GM23338 (cell line): ENCODE measurements around the gene KSR2. TPM values are rescaled to one million over a fixed set of nuclear protein-coding genes. Genes with fewer than 3 reads are reported as not detected.

ENCODE experiments used
- ATAC-seq: fragments of 200-7000 bp; cut with Tn5 transposase; 3 replicates; pipeline ENCODE4 v1.9.1; 2020
- DNase-seq: peaks from one replicate; pipeline ENCODE4 v3.0.0-alpha.2; 2015; ENCODE audit warnings: low spot score
- H2AFZ ChIP-seq: fragments of 200-600 bp; sonication (generic); 2 replicates; pipeline ENCODE4 v1.8.0; 2016; ENCODE audit warnings: antibody characterized with exemption, mild to moderate bottlenecking, moderate library complexity
- H3F3A ChIP-seq: fragments of 200-600 bp; sonication (generic); replicated peaks from 2 replicates; pipeline ENCODE4 v1.8.0; 2017; ENCODE audit warnings: antibody characterized with exemption, mixed run types, low read depth
- H3K27ac ChIP-seq: fragments of 200-600 bp; sonication (generic); 2 replicates; pipeline ENCODE4 v1.6.1; 2016; ENCODE audit warnings: low read depth
- H3K27me3 ChIP-seq: fragments of 200-600 bp; sonication (generic); 2 replicates; pipeline ENCODE4 v1.8.0; 2016; ENCODE audit warnings: mild to moderate bottlenecking, mixed run types, moderate library complexity; ENCODE audit not compliant: insufficient read depth
- H3K36me3 ChIP-seq: fragments of 200-600 bp; sonication (generic); 2 replicates; pipeline ENCODE4 v1.8.0; 2016; ENCODE audit warnings: mild to moderate bottlenecking; ENCODE audit not compliant: insufficient read depth
- H3K4me1 ChIP-seq: fragments of 200-600 bp; sonication (generic); 2 replicates; pipeline ENCODE4 v1.8.0; 2016; ENCODE audit warnings: mild to moderate bottlenecking, moderate library complexity; ENCODE audit not compliant: insufficient read depth
- H3K4me2 ChIP-seq: fragments of 200-600 bp; sonication (generic); 2 replicates; pipeline ENCODE4 v1.7.1; 2017; ENCODE audit warnings: mixed run types
- H3K4me3 ChIP-seq: fragments of 200-600 bp; sonication (generic); 2 replicates; pipeline ENCODE4 v1.6.1; 2016; ENCODE audit warnings: mixed run types
- H3K79me2 ChIP-seq: fragments of 200-600 bp; sonication (generic); replicated peaks from 2 replicates; pipeline ENCODE4 v1.8.0; 2017; ENCODE audit warnings: mild to moderate bottlenecking; ENCODE audit not compliant: insufficient read depth
- H3K9me2 ChIP-seq: fragments of 200-600 bp; sonication (generic); 2 replicates; pipeline ENCODE4 v1.8.0; 2017; ENCODE audit not compliant: insufficient read depth
- H4K20me1 ChIP-seq: fragments of 200-600 bp; sonication (generic); replicated peaks from 2 replicates; pipeline ENCODE4 v1.8.0; 2017; ENCODE audit warnings: mild to moderate bottlenecking; ENCODE audit not compliant: insufficient read depth
- H3K27ac Mint-ChIP-seq: 2 replicates; pipeline ENCODE4 v1.8.0; 2020; ENCODE audit warnings: inconsistent platforms, mild to moderate bottlenecking, moderate library complexity, mixed read lengths
- H3K27me3 Mint-ChIP-seq: 3 replicates; pipeline ENCODE4 v1.8.0; 2022; ENCODE audit warnings: low read depth, mild to moderate bottlenecking, moderate library complexity, mixed read lengths, inconsistent platforms; ENCODE audit not compliant: insufficient read depth, poor library complexity
- H3K36me3 Mint-ChIP-seq: 3 replicates; pipeline ENCODE4 v1.8.0; 2021; ENCODE audit warnings: low read depth, mild to moderate bottlenecking, inconsistent platforms, moderate library complexity, mixed read lengths
- H3K4me1 Mint-ChIP-seq: 3 replicates; pipeline ENCODE4 v1.8.0; 2020; ENCODE audit warnings: mild to moderate bottlenecking, inconsistent platforms, mixed read lengths
- H3K4me3 Mint-ChIP-seq: 3 replicates; pipeline ENCODE4 v1.8.0; 2021; ENCODE audit warnings: moderate library complexity, mild to moderate bottlenecking, inconsistent platforms, mixed read lengths
- H3K9me3 Mint-ChIP-seq: 3 replicates; pipeline ENCODE4 v1.8.0; 2020; ENCODE audit warnings: moderate library complexity, mild to moderate bottlenecking, inconsistent platforms, mixed read lengths
- EZH2 ChIP-seq: fragments of 200-600 bp; sonication (generic); IDR thresholded peaks from one replicate; pipeline ENCODE4 v1.8.0; 2017; ENCODE audit warnings: antibody characterized with exemption, mild to moderate bottlenecking, low read depth; ENCODE audit not compliant: unreplicated experiment
- EZH2phosphoT487 ChIP-seq: fragments of 200-600 bp; sonication (generic); IDR thresholded peaks from one replicate; pipeline ENCODE4 v1.8.1; 2018; ENCODE audit warnings: antibody characterized with exemption; ENCODE audit not compliant: unreplicated experiment
- JUNB ChIP-seq: IDR thresholded peaks from one replicate; pipeline ENCODE4 v1.6.1; 2016; ENCODE audit warnings: antibody characterized with exemption; ENCODE audit not compliant: unreplicated experiment
- POLR2AphosphoS5 ChIP-seq: IDR thresholded peaks from 2 replicates; pipeline ENCODE4 v1.6.1; 2016; ENCODE audit warnings: antibody characterized with exemption, low read depth
- ZNF331 ChIP-seq: fragments of 250-450 bp; sonication (Bioruptor Pico); IDR thresholded peaks from 2 replicates; pipeline ENCODE4 v1.5.0; 2020; ENCODE audit warnings: low read depth, mild to moderate bottlenecking, moderate library complexity
- polyA plus RNA-seq: library from polyadenylated mRNA; unstranded; fragments of >200 nt; fragmentation: Nextera tagmentation; extraction: Ambion mirVana; gene quantifications from 2 replicates; pipeline ENCODE4 v1.2.1, GENCODE V29; 2016
- total RNA-seq: library from RNA; depleted of rRNA; stranded (reverse); fragments of >200 nt; shearing (Covaris generic); gene quantifications from 2 replicates; pipeline ENCODE4 v1.2.3, GENCODE V29; 2014
- TF ChIP-seq, protein P1 (sequence below): IDR thresholded peaks from one replicate; pipeline ENCODE4 v1.6.1; 2018; ENCODE audit warnings: antibody characterized with exemption; ENCODE audit not compliant: unreplicated experiment
- TF ChIP-seq, protein P2 (sequence below): IDR thresholded peaks from 2 replicates; pipeline ENCODE4 v1.6.1; 2016; ENCODE audit warnings: antibody characterized with exemption
- TF ChIP-seq, protein P3 (sequence below), 2 experiments: fragments of 200-600 bp in 1 of 2; sonication (generic) in 1 of 2; conservative IDR thresholded peaks; 2 replicates each; pipeline versions ENCODE4 v1.5.1 to v1.6.1; 2016 to 2017; ENCODE audit warnings: antibody characterized with exemption in 2 of 2, low read depth in 2 of 2, mild to moderate bottlenecking in 2 of 2, moderate library complexity in 1 of 2
- TF ChIP-seq, protein P4 (sequence below): fragments of 250-450 bp; sonication (Bioruptor Pico); IDR thresholded peaks from 2 replicates; pipeline ENCODE4 v1.5.0; 2020; ENCODE audit warnings: mild to moderate bottlenecking, moderate library complexity

Gene KSR2
- total and polyA plus RNA-seq, 2 experiments from 2014 or later: 1.1 to 2.7 TPM

DNA sequence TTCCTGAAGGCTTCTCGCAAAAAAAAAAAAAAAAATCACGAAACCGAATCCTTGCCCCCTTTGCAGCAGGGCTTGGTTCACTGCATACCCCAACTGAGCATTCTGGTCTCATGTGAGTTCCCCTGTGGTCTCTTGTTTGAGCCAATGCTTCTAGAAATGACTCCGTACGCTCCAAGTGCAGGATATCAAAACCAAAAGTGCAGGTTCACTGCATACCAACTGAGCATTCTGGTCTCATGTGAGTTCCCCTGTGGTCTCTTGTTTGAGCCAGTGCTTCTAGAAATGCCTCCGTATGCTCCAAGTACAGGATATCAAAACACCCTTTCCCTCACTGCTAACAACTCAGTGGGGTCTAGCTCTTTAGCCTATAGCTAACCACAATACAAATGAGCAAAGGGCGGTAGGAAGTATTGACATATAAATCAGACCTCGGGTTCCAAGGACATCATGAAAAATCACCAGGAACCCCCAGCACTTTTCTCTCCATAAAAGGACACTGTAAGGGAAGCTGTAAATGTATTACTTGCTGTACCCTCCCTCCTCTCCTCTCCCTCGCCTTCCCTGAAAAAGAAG, 401.1 kb downstream of the KSR2 start:
- H3K27ac ChIP-seq: no peak overlapping the region
- no peak overlapping the region for H3K4me3 ChIP-seq
- H3K9me3 Mint-ChIP-seq: no peaks in the 10 kb centered on the region
- H3K79me2 ChIP-seq: no peaks in the 10 kb centered on the region
- H3K27me3 Mint-ChIP-seq: peaks cover 4% of the 10 kb centered on the region
- no peak overlapping the region for H3K27ac Mint-ChIP-seq
- no peaks in the 10 kb centered on the region for H3F3A ChIP-seq
- H3K27me3 ChIP-seq: no peaks in the 10 kb centered on the region
- TF ChIP-seq EZH2 (no peak), ZNF331 (no peak), POLR2AphosphoS5 (no peak), JUNB (no peak), EZH2phosphoT487 (no peak)
- TF ChIP-seq, protein P1, sequence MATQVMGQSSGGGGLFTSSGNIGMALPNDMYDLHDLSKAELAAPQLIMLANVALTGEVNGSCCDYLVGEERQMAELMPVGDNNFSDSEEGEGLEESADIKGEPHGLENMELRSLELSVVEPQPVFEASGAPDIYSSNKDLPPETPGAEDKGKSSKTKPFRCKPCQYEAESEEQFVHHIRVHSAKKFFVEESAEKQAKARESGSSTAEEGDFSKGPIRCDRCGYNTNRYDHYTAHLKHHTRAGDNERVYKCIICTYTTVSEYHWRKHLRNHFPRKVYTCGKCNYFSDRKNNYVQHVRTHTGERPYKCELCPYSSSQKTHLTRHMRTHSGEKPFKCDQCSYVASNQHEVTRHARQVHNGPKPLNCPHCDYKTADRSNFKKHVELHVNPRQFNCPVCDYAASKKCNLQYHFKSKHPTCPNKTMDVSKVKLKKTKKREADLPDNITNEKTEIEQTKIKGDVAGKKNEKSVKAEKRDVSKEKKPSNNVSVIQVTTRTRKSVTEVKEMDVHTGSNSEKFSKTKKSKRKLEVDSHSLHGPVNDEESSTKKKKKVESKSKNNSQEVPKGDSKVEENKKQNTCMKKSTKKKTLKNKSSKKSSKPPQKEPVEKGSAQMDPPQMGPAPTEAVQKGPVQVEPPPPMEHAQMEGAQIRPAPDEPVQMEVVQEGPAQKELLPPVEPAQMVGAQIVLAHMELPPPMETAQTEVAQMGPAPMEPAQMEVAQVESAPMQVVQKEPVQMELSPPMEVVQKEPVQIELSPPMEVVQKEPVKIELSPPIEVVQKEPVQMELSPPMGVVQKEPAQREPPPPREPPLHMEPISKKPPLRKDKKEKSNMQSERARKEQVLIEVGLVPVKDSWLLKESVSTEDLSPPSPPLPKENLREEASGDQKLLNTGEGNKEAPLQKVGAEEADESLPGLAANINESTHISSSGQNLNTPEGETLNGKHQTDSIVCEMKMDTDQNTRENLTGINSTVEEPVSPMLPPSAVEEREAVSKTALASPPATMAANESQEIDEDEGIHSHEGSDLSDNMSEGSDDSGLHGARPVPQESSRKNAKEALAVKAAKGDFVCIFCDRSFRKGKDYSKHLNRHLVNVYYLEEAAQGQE: no peak
- TF ChIP-seq, protein P2, sequence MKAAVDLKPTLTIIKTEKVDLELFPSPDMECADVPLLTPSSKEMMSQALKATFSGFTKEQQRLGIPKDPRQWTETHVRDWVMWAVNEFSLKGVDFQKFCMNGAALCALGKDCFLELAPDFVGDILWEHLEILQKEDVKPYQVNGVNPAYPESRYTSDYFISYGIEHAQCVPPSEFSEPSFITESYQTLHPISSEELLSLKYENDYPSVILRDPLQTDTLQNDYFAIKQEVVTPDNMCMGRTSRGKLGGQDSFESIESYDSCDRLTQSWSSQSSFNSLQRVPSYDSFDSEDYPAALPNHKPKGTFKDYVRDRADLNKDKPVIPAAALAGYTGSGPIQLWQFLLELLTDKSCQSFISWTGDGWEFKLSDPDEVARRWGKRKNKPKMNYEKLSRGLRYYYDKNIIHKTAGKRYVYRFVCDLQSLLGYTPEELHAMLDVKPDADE: no peak
- TF ChIP-seq, protein P3, sequence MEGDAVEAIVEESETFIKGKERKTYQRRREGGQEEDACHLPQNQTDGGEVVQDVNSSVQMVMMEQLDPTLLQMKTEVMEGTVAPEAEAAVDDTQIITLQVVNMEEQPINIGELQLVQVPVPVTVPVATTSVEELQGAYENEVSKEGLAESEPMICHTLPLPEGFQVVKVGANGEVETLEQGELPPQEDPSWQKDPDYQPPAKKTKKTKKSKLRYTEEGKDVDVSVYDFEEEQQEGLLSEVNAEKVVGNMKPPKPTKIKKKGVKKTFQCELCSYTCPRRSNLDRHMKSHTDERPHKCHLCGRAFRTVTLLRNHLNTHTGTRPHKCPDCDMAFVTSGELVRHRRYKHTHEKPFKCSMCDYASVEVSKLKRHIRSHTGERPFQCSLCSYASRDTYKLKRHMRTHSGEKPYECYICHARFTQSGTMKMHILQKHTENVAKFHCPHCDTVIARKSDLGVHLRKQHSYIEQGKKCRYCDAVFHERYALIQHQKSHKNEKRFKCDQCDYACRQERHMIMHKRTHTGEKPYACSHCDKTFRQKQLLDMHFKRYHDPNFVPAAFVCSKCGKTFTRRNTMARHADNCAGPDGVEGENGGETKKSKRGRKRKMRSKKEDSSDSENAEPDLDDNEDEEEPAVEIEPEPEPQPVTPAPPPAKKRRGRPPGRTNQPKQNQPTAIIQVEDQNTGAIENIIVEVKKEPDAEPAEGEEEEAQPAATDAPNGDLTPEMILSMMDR (conservative IDR thresholded peaks at IDR 0.05; ENCODE audit: low read depth in 2 of 2): no peak
- TF ChIP-seq, protein P4, sequence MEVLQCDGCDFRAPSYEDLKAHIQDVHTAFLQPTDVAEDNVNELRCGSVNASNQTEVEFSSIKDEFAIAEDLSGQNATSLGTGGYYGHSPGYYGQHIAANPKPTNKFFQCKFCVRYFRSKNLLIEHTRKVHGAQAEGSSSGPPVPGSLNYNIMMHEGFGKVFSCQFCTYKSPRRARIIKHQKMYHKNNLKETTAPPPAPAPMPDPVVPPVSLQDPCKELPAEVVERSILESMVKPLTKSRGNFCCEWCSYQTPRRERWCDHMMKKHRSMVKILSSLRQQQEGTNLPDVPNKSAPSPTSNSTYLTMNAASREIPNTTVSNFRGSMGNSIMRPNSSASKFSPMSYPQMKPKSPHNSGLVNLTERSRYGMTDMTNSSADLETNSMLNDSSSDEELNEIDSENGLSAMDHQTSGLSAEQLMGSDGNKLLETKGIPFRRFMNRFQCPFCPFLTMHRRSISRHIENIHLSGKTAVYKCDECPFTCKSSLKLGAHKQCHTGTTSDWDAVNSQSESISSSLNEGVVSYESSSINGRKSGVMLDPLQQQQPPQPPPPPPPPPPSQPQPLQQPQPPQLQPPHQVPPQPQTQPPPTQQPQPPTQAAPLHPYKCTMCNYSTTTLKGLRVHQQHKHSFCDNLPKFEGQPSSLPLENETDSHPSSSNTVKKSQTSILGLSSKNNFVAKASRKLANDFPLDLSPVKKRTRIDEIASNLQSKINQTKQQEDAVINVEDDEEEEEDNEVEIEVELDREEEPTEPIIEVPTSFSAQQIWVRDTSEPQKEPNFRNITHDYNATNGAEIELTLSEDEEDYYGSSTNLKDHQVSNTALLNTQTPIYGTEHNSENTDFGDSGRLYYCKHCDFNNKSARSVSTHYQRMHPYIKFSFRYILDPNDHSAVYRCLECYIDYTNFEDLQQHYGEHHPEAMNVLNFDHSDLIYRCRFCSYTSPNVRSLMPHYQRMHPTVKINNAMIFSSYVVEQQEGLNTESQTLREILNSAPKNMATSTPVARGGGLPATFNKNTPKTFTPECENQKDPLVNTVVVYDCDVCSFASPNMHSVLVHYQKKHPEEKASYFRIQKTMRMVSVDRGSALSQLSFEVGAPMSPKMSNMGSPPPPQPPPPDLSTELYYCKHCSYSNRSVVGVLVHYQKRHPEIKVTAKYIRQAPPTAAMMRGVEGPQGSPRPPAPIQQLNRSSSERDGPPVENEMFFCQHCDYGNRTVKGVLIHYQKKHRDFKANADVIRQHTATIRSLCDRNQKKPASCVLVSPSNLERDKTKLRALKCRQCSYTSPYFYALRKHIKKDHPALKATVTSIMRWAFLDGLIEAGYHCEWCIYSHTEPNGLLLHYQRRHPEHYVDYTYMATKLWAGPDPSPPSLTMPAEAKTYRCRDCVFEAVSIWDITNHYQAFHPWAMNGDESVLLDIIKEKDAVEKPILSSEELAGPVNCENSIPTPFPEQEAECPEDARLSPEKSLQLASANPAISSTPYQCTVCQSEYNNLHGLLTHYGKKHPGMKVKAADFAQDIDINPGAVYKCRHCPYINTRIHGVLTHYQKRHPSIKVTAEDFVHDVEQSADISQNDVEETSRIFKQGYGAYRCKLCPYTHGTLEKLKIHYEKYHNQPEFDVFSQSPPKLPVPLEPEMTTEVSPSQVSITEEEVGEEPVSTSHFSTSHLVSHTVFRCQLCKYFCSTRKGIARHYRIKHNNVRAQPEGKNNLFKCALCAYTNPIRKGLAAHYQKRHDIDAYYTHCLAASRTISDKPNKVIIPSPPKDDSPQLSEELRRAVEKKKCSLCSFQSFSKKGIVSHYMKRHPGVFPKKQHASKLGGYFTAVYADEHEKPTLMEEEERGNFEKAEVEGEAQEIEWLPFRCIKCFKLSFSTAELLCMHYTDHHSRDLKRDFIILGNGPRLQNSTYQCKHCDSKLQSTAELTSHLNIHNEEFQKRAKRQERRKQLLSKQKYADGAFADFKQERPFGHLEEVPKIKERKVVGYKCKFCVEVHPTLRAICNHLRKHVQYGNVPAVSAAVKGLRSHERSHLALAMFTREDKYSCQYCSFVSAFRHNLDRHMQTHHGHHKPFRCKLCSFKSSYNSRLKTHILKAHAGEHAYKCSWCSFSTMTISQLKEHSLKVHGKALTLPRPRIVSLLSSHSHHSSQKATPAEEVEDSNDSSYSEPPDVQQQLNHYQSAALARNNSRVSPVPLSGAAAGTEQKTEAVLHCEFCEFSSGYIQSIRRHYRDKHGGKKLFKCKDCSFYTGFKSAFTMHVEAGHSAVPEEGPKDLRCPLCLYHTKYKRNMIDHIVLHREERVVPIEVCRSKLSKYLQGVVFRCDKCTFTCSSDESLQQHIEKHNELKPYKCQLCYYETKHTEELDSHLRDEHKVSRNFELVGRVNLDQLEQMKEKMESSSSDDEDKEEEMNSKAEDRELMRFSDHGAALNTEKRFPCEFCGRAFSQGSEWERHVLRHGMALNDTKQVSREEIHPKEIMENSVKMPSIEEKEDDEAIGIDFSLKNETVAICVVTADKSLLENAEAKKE (CRISPR knock-in tag): no peak
- DNase-seq: no peak
- no peaks in the 10 kb centered on the region for H3K4me1 ChIP-seq
- H3K4me2 ChIP-seq: no peak overlapping the region
- no peak for ATAC-seq
- no peak overlapping the region for H2AFZ ChIP-seq
- no peaks in the 10 kb centered on the region; the same call in 1 of the 2 replicates for H4K20me1 ChIP-seq
- no peaks in the 10 kb centered on the region for H3K36me3 ChIP-seq
- no peaks in the 10 kb centered on the region for H3K9me2 ChIP-seq
- H3K36me3 Mint-ChIP-seq: no peaks in the 10 kb centered on the region
- H3K4me1 Mint-ChIP-seq: peaks cover 13% of the 10 kb centered on the region
- H3K4me3 Mint-ChIP-seq: no peak overlapping the region
